K562 (cell line): Measurements from ENCODE around the gene PKLR. TPM values are rescaled to one million over a fixed set of nuclear protein-coding genes. Genes with fewer than 3 reads are reported as not detected.

ENCODE experiments used
- ADNP ChIP-seq: fragments of 200-800 bp; sonication (Bioruptor generic); IDR thresholded peaks from 2 replicates; pipeline ENCODE4 v1.6.1; 2016; ENCODE audit warnings: missing genetic modification characterization, missing compliant biosample characterization
- ARID1B ChIP-seq: fragments of 450-650 bp; IDR thresholded peaks from 2 replicates; pipeline ENCODE4 v1.6.1; 2016; ENCODE audit warnings: antibody characterized with exemption, mild to moderate bottlenecking, inconsistent platforms
- GABPB1 ChIP-seq: sonication (generic); formaldehyde crosslinking; IDR thresholded peaks from 2 replicates; pipeline ENCODE4 v1.8.0; 2022; ENCODE audit warnings: mild to moderate bottlenecking, missing genetic modification reagents
- GATA2 ChIP-seq: sonication (generic); formaldehyde crosslinking; IDR thresholded peaks from 2 replicates; pipeline ENCODE4 v1.4.0; 2020; ENCODE audit warnings: mild to moderate bottlenecking, missing genetic modification reagents
- HDGF ChIP-seq: fragments of 450-650 bp; IDR thresholded peaks from 2 replicates; pipeline ENCODE4 v1.6.1; 2016
- MNT ChIP-seq, 2 experiments: fragments of 450-650 bp; conservative IDR thresholded peaks; 2 replicates each; pipeline ENCODE4 v1.6.1; 2017; ENCODE audit warnings: mild to moderate bottlenecking in 2 of 2, moderate library complexity in 2 of 2
- ZNF143 ChIP-seq: sonication (generic); formaldehyde crosslinking; IDR thresholded peaks from 2 replicates; pipeline ENCODE4 v1.9.0; 2022; ENCODE audit warnings: mild to moderate bottlenecking, missing genetic modification reagents
- polyA plus RNA-seq, 8 experiments: library from polyadenylated mRNA; depleted of rRNA in 4 of 8; stranded (reverse) in 5 of 8; unstranded in 3 of 8; fragments of >200 nt; fragmentation: Nextera tagmentation in 2 of 8; fragmentation: Illumina TruSeq in 1 of 8; extraction: Ambion mirVana in 2 of 8; extraction: Trizol in 1 of 8; gene quantifications; 2 replicates each; pipeline versions ENCODE4 v1.2.1 to v1.2.3, GENCODE V29; 2011 to 2014; ENCODE audit warnings: inconsistent platforms in 1 of 8, missing spikeins in 1 of 8
- total RNA-seq, 7 experiments: library from RNA; depleted of rRNA in 6 of 7; stranded (reverse); fragments of >200 nt in 6 of 7; fragmentation: Illumina TruSeq in 2 of 7; extraction: Trizol in 2 of 7; gene quantifications; 2 replicates each; pipeline versions ENCODE4 v1.2.1 to v1.2.3, GENCODE V29; 2011 to 2021; ENCODE audit warnings: low replicate concordance in 1 of 7
- TF ChIP-seq, protein P1 (sequence below), 2 experiments: fragments of 450-650 bp; formaldehyde crosslinking in 1 of 2; IDR thresholded peaks; 2 replicates each; pipeline versions ENCODE4 v1.4.0 to v1.6.1; 2014 to 2020; ENCODE audit warnings: mild to moderate bottlenecking in 2 of 2, borderline replicate concordance in 1 of 2, low read depth in 1 of 2
- TF ChIP-seq, protein P2 (sequence below), 2 experiments: fragments of 450-650 bp; IDR thresholded peaks; 2 replicates each; pipeline ENCODE4 v1.6.1; 2016
- TF ChIP-seq, protein P3 (sequence below): fragments of 450-650 bp; conservative IDR thresholded peaks from 2 replicates; pipeline ENCODE4 v1.6.1; 2016; ENCODE audit warnings: missing genetic modification characterization, low read depth, mild to moderate bottlenecking, missing compliant biosample characterization, moderate library complexity
- TF ChIP-seq, protein P4 (sequence below), 2 experiments: IDR thresholded peaks; 2 replicates each; pipeline ENCODE4 v1.6.1; 2011; ENCODE audit warnings: borderline replicate concordance in 1 of 2, control low read depth in 1 of 2, low read depth in 1 of 2, low read length in 1 of 2, mild to moderate bottlenecking in 1 of 2, mixed read lengths in 1 of 2, moderate library complexity in 1 of 2; ENCODE audit not compliant: insufficient read depth in 1 of 2, insufficient read length in 1 of 2, poor library complexity in 1 of 2, severe bottlenecking in 1 of 2; ENCODE audit errors: extremely low read depth in 1 of 2

PKLR gene
- total and polyA plus RNA-seq, 9 of the 15 experiments (the other 6 are each of a cell fraction or from before 2014, with no cell fraction given): 10.7 to 78.4 (median 38.2) TPM

DNA sequence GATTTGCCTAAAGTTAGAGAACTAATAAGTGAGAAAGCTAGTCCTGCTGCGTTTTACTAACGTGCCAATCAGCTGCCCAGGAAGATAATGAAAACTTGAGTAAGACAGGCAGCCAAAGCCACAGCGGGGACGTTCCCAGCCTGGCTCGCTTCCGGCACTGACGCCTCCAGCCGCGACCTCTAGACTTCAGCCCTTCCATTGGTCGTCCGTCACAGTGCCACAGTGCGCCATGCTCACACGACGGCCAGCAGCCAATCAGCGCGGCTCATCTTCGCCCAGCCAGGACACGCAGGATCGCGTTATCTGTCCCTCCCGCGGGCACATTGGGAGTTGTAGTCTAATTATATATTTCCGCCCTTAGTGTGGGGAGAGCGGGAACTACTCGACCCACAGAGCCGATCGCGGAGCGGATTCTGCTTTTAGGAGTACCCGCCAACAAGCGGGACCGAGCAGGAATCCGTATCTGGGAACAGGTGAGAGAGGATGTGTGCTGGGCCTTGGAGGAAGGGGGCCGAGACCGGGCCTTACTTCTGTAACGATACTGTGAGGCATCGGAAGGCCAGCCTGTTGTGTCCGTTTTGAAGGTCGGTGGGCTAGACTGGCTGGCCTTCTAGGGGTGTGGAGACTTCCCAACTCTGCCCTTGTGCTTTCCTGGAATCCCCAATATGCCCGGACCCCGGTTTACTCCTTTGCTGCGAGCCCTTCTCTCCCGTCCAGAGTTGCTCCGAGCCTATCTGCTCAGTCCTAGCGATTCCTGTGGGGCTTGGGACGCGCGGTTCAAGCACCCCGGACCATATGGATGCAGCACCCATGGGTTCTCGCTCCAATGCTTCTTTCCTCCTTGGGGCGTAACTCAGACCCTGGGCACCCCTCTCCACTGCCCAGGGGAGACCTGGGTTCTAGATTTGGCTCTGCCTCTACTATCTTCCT is 7.5 kb upstream of the PKLR start, which contains the start of gene FDPS (continued):
- TF ChIP-seq MNT (conservative IDR thresholded peaks at IDR 0.05) (peak; percentile 74 to 89), GATA2 (CRISPR knock-in tag) (0 out of 2 replicates have a peak, but pooled peaks have one; percentile 40), ADNP (tag) (no peak), ARID1B (no peak), ZNF143 (CRISPR knock-in tag) (peak; percentile 98), HDGF (no peak), GABPB1 (CRISPR knock-in tag) (peak; percentile 88; the same call in 1 of the 2 replicates)
- TF ChIP-seq, protein P1, sequence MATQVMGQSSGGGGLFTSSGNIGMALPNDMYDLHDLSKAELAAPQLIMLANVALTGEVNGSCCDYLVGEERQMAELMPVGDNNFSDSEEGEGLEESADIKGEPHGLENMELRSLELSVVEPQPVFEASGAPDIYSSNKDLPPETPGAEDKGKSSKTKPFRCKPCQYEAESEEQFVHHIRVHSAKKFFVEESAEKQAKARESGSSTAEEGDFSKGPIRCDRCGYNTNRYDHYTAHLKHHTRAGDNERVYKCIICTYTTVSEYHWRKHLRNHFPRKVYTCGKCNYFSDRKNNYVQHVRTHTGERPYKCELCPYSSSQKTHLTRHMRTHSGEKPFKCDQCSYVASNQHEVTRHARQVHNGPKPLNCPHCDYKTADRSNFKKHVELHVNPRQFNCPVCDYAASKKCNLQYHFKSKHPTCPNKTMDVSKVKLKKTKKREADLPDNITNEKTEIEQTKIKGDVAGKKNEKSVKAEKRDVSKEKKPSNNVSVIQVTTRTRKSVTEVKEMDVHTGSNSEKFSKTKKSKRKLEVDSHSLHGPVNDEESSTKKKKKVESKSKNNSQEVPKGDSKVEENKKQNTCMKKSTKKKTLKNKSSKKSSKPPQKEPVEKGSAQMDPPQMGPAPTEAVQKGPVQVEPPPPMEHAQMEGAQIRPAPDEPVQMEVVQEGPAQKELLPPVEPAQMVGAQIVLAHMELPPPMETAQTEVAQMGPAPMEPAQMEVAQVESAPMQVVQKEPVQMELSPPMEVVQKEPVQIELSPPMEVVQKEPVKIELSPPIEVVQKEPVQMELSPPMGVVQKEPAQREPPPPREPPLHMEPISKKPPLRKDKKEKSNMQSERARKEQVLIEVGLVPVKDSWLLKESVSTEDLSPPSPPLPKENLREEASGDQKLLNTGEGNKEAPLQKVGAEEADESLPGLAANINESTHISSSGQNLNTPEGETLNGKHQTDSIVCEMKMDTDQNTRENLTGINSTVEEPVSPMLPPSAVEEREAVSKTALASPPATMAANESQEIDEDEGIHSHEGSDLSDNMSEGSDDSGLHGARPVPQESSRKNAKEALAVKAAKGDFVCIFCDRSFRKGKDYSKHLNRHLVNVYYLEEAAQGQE (IDR thresholded peaks at IDR 0.05; ENCODE audit: borderline replicate concordance): 0 out of 2 replicates have a peak, but pooled peaks have one; percentile 33
- TF ChIP-seq, protein P1 (CRISPR knock-in tag; IDR thresholded peaks at IDR 0.05; ENCODE audit: low read depth): no peak
- TF ChIP-seq, protein P2, sequence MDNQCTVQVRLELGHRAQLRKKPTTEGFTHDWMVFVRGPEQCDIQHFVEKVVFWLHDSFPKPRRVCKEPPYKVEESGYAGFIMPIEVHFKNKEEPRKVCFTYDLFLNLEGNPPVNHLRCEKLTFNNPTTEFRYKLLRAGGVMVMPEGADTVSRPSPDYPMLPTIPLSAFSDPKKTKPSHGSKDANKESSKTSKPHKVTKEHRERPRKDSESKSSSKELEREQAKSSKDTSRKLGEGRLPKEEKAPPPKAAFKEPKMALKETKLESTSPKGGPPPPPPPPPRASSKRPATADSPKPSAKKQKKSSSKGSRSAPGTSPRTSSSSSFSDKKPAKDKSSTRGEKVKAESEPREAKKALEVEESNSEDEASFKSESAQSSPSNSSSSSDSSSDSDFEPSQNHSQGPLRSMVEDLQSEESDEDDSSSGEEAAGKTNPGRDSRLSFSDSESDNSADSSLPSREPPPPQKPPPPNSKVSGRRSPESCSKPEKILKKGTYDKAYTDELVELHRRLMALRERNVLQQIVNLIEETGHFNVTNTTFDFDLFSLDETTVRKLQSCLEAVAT (IDR thresholded peaks at IDR 0.05): peak in 1 of 2 experiments; percentile 40; a peak in 1 of 4 replicates
- TF ChIP-seq, protein P3, sequence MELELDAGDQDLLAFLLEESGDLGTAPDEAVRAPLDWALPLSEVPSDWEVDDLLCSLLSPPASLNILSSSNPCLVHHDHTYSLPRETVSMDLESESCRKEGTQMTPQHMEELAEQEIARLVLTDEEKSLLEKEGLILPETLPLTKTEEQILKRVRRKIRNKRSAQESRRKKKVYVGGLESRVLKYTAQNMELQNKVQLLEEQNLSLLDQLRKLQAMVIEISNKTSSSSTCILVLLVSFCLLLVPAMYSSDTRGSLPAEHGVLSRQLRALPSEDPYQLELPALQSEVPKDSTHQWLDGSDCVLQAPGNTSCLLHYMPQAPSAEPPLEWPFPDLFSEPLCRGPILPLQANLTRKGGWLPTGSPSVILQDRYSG (tag): no peak
- TF ChIP-seq, protein P4, sequence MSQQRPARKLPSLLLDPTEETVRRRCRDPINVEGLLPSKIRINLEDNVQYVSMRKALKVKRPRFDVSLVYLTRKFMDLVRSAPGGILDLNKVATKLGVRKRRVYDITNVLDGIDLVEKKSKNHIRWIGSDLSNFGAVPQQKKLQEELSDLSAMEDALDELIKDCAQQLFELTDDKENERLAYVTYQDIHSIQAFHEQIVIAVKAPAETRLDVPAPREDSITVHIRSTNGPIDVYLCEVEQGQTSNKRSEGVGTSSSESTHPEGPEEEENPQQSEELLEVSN (IDR thresholded peaks at IDR 0.05; ENCODE audit: borderline replicate concordance in 1 of 2, extremely low read depth in 1 of 2, insufficient read depth in 1 of 2, insufficient read length in 1 of 2, low read depth in 1 of 2, low read length in 1 of 2, poor library complexity in 1 of 2, severe bottlenecking in 1 of 2): peak; percentile 67 to 84
